GM21390 (cell line): Measurements from ENCODE around the gene COL4A6.

Source experiments
- ATAC-seq: cut with Tn5 transposase; IDR thresholded peaks from one replicate; pipeline ENCODE4 v1.9.1; 2021; ENCODE audit not compliant: unreplicated experiment

The COL4A6 gene

DNA sequence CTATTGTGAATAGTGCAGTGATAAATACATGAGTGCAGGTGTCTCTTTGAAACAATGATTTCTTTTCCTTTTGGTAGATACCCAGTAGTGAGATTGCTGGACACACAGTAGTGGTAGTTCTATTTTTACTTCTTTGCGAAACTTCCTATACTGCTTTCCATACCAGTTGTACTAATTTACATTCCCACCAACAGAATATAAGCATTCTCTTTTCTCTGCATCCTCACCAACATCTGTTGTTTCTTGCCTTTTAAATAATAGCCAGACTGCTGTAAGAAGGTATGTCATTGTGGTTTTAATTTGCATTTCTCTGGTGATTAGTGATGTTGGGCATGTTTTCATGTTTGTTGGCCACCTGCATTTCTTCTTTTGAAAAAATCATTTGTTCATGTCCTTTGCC, 105.9 kb downstream of the COL4A6 start:
- ATAC-seq = peak; percentile 74

DNA sequence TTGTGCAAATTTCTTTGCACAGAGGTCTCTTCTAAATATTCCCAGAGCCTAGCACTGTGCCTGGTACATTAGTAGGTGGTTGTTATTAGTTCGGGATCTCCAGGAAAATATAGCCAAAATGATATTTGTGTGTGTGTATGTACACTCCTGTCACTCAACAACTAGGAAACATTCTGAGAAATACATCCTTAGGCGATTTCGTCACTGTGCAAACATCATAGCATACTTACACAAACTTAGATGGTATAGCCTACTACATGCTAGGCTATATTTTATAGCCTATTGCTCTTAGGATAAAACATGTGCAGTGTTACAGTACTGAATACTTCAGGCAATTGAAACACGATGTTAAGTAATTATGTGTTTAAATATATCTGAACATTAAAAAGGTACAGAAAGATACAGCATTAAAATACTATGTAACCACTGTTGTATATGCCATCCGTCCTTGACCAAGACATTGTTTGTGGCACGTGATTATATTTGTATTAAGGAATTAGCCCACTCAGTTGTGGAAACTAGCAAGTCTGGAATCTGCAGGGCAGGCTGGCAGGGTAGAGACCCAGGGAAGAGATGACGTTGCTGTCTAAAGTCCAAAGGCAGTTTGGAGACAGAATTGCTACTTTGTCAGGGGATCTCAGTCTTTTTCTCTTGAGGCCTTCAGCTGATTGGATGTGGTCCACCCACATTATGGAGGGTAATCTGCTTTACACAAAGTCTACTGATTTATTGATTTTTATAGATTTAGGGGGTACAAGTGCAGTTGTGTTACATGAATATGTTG, 106.9 kb downstream of the COL4A6 start:
- no peak for ATAC-seq

DNA sequence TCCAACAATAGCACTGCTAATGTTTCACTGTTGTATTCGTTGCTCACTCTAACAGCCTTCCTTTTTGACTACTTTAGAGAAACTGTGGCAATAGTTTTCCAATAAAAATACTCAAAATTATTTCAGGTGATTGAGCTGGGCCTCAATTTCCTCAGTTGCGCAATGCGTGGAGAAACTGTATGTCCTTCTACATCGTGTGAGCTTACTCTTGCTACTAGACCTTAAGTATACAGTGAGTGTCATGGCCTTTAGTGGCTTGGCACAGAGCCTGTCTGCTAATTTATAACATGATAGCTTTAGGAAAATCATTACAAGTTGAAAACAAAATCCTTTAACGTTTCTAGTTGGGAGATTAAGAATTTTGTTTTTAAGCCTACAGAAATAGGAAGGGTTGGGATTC, 114.5 kb downstream of the COL4A6 start:
- ATAC-seq = no peak

DNA sequence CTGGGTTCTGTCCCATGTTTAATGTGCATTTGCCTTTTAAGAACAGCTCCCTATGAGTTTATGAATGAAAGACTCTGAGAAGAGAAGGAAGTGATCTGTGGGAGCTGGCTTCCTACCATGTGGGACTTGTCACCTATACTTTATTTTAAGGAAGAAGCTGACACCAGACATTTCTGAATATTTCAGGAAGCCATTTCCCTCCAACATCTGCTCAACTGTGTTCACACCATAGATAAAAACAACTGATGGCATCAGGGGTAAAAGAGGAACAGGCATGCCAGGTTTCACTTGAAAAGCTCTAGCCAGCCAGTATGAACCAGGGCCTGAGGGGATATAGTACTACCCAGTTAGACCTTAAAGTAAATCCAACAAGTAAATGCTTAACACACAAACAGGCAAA, 116.0 kb downstream of the COL4A6 start:
- ATAC-seq = no peak

DNA sequence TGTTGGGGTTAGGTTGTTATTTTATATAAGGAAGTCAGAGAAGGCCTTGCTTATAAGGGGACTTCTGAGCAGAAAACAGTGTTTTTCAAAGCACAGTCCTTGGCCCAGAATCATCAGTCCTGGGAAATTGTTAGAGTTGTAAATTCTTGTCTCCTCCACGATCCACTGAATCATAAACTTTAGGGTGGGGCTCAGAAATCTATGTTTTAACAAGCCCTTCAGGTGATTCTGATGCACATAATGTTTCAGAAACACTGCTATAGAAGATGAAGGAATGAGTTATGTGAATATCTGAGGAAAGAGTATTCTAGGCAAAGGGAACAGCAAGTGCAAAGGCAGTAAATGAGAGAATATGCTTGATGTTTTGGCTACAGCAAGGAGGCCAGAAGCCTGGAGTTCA, 121.8 kb downstream of the COL4A6 start:
- no peak for ATAC-seq

DNA sequence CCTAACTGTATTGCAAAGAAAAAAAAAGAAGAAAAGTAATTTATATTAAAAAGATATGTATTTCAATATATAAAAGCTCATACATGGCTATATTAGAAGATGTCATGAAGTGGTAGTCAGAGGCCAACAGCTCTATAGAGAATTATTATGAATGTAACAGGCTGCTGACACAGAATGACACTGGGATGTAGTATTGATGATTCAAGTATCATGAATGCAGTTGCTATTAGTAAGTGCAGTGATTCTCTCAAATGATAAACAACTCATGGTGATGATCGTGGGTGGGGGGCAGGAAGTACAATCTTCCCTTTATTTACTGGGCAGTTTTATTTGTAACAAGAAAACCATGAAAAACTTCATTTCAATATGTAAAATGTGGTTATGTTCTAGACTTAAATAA, 124.6 kb downstream of the COL4A6 start:
- no peak for ATAC-seq

DNA sequence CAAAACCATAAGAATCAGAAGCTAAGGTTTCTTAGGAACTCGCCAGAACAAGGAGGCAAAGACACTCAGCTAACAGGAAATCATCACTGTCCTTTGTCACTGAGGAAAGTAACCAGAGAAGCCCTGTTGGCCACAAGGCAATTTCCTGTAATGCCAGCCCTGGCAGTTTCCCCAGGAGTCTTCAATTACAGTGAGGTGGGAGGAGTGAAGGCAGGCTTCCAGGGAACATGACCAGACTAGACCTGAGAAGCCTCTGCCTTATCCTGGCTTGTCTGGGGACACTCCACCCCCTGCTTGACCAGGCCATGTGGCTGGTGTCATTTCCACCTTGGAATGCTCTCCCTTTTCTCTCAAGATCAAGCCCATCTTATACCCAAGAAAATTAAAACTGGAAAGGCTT, 125.3 kb downstream of the COL4A6 start:
- ATAC-seq = no peak

DNA sequence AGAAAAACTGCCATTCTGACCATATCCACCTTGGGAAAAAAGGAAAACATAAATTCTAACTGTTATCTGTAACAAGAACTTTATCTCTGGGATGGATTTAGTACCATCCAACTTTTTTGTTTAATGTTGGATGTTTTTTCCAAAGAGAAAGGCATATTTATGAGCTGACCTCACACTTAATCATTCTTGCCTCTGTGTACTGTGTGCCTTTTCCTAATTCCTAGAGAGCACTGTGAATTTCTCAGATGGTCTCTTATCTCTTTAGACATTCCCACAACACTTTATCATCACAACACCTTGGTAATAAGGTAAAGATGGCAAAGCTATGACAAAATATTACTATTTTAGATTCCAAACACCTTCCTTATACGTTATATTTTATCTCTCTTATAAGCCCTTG, 126.2 kb downstream of the COL4A6 start:
- ATAC-seq = no peak

DNA sequence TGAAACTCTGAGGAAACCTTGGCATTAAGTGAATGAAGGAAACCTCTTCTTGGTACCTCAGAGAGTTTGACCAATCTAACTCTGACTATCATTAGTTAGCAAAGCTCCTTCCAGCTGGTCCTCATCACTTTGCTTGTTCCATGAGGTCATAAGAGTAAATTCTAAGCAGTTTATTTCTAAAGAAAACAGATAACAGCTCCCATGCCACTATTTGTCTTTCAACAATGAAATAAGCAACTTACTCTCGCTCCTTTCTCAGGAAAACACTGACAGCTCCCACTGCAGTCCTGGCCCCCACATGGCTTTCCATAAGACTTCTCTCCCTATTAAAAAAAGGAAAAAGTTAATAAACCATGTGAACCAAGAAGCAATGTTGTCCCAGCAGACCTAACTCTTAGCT, 127.7 kb downstream of the COL4A6 start:
- no peak for ATAC-seq

DNA sequence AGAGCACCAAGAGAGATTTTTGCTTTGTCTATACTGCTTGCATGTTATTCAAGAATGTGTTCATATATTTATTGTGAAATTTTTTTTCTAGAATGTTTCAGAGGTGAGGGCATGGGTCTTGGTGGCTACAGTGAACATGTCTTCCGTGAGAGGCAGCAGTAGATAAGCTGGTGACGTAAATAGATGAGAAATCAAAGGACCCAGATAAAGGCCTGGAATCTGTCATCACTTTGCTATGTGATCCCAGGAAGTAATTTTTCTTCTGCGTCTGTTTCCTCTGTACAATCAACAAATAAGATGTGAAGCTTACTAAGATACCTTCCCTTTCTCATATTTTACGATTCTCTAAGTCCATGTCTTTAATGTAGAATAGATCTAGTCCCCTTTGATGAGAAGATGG, 129.1 kb downstream of the COL4A6 start:
- ATAC-seq = no peak

DNA sequence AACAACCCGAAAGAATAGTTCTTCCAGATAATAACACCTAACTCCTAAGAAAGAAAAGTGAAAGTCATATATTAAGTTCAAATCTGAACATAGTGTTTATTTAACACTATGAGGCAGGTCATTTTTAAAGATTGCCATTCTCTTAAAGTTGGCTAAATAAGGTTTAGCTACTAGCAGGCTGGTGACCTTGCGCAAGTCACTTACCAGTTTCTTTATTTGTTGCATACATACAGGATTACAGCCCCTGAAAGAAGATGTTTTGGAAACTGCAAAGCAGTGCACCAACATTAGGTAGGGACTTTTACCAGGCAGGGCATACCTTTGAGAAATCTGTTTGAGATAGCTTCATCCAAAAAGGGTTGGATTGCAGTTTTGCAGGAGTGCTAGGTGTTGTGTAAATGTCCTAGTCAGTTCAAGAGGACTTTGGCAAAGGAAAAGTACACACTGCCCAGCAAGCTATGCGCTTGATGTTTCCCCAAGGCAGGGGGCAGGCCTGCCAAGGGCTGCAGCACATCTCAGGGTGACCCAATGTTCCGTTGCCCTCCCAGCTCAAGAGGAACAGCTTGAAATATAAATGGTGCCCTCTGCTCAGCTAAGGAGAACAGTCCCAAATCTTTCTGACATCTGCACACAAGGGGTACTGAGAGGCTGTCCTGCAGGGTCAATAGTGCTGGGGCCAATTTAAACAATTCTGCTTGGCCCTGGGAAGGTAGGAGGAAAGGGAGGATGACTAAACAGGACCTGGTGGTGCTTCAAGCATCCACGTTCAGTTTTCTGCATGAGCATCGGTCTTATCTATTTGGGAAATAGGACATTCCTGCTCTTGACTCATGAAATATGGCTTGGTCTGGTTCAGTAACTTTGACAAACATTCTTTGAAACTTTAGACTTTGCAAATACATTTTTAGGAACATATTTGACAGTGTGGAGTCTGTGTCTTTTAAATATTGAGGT, 130.8 kb downstream of the COL4A6 start:
- ATAC-seq = no peak

DNA sequence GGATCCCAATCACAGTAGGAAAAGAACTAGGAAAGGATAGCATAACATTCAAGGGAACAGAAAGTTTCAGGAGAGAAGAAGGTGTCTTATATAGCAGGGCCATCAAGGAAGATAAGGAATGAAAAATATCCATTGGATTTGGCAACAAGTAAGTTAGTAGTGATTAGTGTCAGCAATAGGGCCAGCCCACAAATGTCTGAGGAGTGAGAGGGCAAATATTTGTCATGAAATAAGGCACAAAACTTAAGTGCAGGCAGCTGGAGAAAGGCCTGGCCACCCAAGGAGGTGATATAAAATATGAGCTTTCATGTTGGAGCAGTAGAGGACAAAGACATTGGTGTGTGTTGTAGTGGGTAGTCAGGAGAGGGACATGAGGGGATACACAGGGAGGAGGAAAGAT, 132.1 kb downstream of the COL4A6 start:
- ATAC-seq = no peak

DNA sequence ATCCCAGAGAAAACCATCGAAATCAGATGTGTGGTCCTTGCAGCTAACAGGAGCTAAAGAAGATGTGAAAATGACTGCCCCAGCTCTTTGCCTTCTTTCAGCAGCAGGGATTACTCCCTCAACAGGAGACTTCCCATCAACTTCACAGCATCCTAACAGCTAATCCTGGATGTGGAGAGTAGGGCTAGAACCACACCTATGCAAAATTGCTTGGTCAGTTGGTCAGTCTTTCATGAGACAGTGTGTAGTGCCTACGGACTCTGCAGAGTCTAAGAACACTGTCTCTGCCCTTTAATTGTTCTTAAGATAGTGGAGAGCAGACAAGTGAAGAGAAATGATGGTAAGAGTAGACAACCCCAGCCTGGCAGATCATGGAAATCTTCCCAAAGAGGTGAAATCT, 133.5 kb downstream of the COL4A6 start:
- no peak for ATAC-seq

DNA sequence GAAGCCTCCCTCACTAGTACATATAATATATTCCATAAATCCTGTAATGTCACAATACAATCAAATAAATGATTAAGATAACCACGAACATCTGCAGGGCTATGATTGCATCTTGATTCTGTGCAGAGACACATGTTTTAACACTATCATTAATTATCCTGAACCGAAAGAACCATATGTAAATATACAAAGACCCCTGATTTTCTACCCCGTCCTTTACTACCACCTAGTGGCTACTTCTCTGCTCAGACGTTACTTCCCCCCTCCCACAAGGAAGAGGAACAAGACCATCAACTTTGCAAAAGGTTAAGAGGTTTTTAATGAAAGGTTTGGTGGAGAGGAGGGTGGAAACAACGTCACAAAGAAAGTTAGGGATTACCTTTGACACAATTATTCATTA, 134.0 kb downstream of the COL4A6 start:
- no peak for ATAC-seq

DNA sequence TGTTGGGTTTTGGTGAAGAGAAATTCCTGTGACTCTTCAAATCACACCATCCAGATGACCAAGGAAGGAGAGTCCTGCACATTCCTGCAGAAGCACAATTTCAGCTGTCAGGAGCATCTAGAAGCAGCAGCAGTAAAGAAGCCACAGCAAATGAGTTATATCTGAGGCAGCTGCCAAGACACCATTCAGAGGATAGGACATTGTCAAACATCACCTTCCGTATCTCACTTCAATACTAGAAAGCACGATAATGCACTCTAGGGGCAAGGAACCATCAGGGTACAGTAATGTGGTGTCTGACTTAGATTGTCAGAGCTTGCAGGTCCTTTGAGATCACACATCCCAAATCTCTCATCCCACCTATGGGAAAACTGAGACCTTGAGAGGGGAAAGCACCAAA, 134.5 kb downstream of the COL4A6 start:
- no peak for ATAC-seq

DNA sequence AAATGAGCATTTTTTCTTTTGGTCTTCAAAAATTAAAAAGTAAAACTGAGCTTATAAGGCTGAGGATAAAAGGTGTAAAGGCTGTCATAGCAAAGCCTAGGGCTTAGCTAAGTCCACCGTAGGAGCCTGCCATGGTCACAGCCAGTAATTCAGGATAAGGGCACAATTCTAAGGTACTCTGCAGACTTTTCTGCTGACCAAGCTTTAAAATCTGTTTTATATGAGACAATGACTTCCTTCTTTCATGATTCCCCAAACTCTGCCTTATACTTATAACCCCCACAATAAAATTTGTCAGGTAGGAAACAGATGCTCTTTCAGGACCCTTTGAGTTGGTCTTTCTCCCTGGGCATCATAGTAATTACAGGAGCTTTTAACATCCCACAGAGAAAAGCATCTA, 138.5 kb downstream of the COL4A6 start:
- ATAC-seq = no peak

DNA sequence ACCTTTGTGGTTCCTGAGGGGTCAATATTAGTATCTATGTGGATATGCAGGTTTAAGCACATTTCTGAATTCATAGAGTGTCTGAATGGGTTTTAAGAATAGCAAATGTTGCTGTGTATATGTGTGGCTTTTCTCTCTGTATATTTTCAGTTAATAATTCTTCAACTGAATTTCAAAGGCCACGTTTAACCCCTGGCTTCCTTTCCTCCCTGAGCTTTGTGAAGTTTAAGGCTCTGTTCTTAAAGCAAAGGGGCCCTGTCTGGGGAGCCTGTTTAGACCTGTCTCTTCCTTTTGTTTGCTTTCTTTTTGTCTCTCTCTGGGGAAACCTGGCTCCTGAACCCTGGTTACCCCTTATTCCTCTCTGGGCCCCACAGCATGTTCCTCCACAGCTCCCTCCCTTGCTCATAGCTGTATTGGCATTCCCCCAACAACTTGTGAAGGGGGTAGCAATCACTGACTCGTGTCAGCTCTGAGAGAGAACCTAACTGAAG, 139.1 kb downstream of the COL4A6 start:
- ATAC-seq = peak; percentile 61

DNA sequence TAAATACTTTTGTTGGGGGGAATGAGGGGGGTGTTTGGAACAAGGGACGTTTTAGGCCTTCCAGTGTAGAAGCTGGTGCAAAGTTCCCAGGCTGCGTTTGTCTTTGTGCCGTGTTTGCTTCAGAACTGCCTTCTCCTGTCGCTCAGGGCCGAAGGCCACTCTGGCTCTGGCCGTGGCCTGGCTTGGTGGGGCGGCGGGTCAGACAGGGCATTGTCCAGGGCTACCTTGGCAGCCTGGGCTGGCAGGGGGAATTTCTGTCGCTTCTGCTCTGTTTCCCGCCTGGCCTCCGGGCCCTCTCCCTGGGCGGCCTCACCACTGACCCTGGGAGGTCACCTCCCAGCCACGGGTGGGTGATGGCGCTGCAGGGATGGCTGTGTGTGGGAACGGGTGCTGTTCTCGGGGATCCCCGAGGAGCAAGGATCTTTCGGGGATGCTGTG, 140.0 kb downstream of the COL4A6 start:
- no peak for ATAC-seq

DNA sequence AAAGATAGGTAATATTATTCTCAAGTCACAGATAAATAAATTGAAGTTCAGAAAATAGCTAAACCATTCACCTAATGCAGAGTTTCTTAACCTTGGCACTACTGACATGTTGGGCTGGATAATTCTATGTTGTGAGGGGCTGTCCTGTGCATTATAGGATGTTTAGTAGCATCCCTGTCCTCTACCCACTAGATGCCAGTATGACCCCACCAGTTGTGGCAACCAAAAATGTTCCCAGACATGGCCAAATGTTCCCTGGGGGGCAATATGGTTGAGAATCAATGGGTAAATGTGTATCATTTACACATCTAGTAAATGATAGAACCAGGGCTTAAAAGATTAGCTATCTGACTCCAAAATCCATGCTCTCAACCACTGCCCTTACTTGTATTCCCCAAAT, 140.9 kb downstream of the COL4A6 start:
- no peak for ATAC-seq

DNA sequence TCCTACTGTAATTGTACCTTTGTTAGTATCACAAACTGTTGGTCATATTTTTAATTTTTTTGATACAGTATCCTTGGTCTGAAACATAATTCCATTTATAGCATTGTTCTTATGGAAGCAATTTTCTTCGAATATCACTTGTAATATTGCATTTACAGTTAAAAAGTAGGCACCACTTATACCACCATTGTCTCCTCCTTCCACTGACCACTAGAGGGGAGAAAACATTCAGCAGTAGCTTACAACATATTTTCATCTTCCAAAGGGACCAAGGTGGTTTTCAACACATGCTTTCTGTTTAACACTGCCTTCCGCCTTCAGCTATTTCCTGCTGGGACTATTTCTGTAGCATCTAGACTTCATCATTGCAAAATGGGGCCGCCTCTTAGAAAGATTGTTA, 146.2 kb downstream of the COL4A6 start:
- ATAC-seq = no peak

DNA sequence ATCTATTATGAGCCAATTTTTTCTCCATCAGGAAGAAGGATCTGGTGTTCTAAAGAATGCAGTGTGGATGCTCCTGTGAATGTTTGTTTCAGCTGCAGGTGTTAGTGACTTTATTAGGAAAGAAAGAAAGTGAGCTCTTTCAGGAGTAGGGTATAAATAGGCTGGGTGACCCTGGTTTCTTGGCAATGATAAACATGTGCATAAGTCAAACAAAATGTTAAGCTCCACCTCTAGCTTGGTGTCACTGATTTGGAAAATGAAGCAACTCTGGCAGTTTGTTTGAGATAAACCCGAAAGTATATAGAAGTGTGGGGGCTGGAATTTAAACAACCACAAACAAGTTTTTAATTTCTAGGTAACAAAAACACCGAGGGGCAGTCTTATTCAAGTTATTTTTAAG, 152.3 kb downstream of the COL4A6 start:
- no peak for ATAC-seq

DNA sequence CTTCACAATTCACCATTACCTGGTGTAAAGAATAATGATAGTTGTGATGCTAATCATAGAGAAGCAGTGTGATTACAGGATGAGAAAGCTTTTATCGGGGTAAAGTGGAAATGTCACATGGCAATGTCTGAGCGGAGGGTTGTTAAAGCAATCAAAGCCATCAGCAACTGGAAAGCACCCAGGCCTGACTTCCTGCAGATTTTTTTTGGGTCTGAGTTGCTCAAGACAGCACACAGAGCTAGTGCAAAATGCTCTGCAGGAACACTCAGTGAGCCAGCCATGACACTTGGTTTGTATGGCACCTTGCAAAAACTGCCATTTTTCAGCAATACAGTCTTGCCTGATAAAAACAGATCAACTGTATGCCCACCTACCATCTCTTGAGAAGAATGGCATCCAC, 152.9 kb downstream of the COL4A6 start:
- ATAC-seq = no peak
